Skeletal muscle satellite cell (primary cell): ENCODE results near the gene CRACR2A.
A peak's percentile ranks its signal among the peaks of the same experiment; 100 is the strongest.

Source experiments
- H3K27me3 ChIP-seq: 2 replicates; pipeline ENCODE4 v1.7.0; 2013; ENCODE audit warnings: low read length; ENCODE audit not compliant: control insufficient read depth, insufficient read depth
- H3K36me3 ChIP-seq: 2 replicates; pipeline ENCODE4 v1.7.0; 2013; ENCODE audit warnings: mild to moderate bottlenecking, control low read depth, low read length; ENCODE audit not compliant: insufficient read depth
- H3K4me1 ChIP-seq: 2 replicates; pipeline ENCODE4 v1.7.0; 2013; ENCODE audit warnings: low read length; ENCODE audit not compliant: control insufficient read depth, insufficient read depth
- H3K4me2 ChIP-seq: 2 replicates; pipeline ENCODE4 v1.7.0; 2013; ENCODE audit warnings: mild to moderate bottlenecking, low read length
- H3K4me3 ChIP-seq: 2 replicates; pipeline ENCODE4 v1.7.0; 2013; ENCODE audit warnings: low read length
- H3K9ac ChIP-seq: 2 replicates; pipeline ENCODE4 v1.7.0; 2013; ENCODE audit warnings: mild to moderate bottlenecking, low read depth, low read length, moderate library complexity
- H3K9me3 ChIP-seq: replicated peaks from 2 replicates; pipeline ENCODE4 v1.7.0; 2013; ENCODE audit warnings: mild to moderate bottlenecking, control low read depth, low read length

CRACR2A gene

DNA sequence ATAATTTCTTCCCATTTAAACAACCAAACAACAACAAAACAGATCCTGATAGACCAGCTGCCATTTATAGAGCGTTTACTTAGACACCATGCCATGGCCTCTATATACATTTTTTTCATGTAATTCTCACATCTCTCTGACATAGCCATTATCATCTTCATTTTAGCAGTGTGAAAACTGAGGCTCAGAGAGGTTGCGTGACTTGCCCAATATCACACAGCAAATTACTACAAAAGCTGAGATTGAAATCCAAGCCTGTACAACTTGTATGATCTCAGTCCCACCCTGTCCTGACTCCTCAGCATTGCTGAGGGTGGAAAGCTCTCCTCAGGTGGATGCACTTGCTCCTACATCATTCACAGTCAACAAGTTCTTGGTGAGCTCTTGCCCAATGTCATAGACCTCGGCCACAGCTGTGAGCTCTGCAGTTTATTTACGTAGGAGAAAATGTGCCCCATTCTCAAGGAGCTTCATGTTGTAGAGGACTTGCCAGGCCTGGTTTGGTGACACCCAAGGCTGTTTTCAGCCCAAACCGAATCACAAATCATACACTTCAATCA, 55.5 kb downstream of the CRACR2A start:
- H3K4me1 ChIP-seq, result peaks cover 34% of the 10 kb centered on the region
- H3K27me3 ChIP-seq, result no peaks in the 10 kb centered on the region
- no peaks in the 10 kb centered on the region for H3K9me3 ChIP-seq
- H3K4me3 ChIP-seq, result peak overlapping the region; percentile 16
- peak overlapping the region; percentile 69 for H3K9ac ChIP-seq
- peak overlapping the region; percentile 51 for H3K4me2 ChIP-seq
- no peaks in the 10 kb centered on the region for H3K36me3 ChIP-seq

DNA sequence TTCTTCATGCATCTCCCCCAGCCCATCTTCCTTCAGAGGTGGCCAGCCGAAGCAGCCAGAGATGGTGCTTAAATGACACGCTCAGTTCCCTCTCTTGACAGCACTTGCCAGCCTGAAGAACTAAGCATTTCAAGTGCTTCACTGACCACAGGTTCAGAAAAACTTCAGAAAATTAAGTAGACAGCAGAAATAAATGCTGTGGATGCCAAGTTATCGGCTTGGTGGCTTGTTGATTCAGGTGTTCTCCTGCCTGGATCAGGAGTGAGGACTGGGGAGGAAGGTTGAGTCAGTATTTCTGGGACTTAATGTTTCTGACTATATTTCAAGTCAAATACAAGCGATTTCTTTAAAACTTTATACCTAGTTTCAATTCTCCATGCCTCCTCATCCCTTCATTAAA, 58.2 kb downstream of the CRACR2A start:
- Histone ChIP-seq H3K4me3 (no peak overlapping the region), H3K4me2 (no peak overlapping the region), H3K9ac (no peak overlapping the region), H3K27me3 (no peaks in the 10 kb centered on the region), H3K4me1 (peaks cover 24% of the 10 kb centered on the region), H3K36me3 (no peaks in the 10 kb centered on the region), H3K9me3 (no peaks in the 10 kb centered on the region)

DNA sequence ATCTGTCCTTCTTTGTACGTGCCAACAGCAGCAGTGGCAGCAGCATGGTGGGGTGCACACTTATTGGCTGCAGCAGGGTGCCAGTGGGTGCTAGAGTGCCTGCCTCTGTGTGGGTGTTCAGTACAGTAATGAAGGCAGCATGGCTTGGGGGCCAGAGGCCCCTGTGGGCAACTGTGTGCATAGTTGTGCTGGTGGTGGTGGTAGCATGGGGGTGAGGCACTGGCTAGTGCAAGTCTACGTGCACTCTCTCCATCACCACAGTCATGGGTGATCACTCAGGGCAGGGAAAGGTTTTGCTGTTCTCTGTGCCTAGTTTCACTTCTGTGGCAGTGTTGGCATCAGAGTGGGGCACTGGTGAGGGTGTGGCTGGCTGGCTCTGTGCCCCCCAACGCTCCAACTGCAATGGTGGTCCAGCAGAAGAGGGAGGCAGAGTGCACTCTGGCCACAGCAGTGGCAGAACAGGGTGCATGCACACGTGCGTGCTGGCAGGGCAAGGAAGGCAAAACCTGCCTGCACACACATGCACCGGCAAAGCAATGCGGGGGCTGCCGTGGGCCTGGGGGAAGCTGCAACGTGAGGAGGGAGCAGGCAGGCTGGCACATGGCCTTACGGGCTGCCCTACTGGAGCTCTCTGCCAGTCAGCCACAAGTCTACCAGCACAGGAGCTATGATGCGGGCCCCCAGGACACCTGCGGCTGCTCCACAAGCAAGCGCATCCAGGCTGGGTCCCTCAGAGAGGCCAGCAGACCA, 60.1 kb downstream of the CRACR2A start:
- Histone ChIP-seq H3K4me1 (peaks cover 7% of the 10 kb centered on the region), H3K27me3 (no peaks in the 10 kb centered on the region), H3K9me3 (no peaks in the 10 kb centered on the region), H3K4me2 (no peak overlapping the region), H3K9ac (no peak overlapping the region), H3K4me3 (no peak overlapping the region), H3K36me3 (no peaks in the 10 kb centered on the region)

GRCh38 chr12:3686463-3686862, 66.4 kb downstream of the CRACR2A start:
- Histone ChIP-seq H3K36me3 (no peaks in the 10 kb centered on the region), H3K9me3 (no peaks in the 10 kb centered on the region), H3K9ac (no peak overlapping the region), H3K4me3 (no peak overlapping the region), H3K27me3 (no peaks in the 10 kb centered on the region), H3K4me1 (peaks cover 6% of the 10 kb centered on the region), H3K4me2 (no peak overlapping the region)

- Histone ChIP-seq H3K9me3 (no peaks in the 10 kb centered on the region), H3K36me3 (no peaks in the 10 kb centered on the region), H3K4me1 (peaks cover 6% of the 10 kb centered on the region), H3K27me3 (no peaks in the 10 kb centered on the region), H3K4me2 (no peak overlapping the region), H3K4me3 (no peak overlapping the region), H3K9ac (no peak overlapping the region)
These were observed 67.1 kb downstream of the CRACR2A start for GRCh38 chr12:3685830-3686229.

DNA sequence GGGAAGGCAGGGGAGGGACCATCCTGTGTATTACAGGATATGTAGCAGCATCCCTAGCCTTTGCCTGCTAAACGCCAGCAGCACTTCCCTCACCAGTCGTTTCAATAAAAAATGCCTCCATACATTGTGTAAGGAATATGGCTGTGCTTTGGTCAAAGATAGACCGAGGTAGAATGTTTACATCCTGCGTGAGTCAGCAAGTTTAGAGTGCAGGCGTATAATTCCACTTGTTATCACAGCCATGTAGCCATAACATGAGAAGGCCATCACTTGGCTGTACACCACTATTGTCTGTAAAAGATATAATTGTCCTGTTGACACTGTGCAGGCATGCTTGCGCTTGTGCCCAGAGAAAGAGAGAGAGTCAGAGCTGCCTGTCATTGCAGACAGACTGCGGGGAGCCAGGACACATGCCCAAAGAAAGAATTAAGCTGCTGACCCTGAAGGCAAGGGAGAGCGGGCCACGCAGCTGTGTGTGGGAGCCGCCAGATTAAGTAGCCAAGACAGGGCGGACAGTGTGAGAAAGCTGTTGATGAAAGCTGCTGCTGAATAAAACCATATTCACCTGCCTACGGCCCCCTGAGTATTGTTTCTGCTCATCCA, 68.4 kb downstream of the CRACR2A start:
- Histone ChIP-seq H3K36me3 (no peaks in the 10 kb centered on the region), H3K4me2 (no peak overlapping the region), H3K9me3 (no peaks in the 10 kb centered on the region), H3K9ac (no peak overlapping the region), H3K4me3 (no peak overlapping the region), H3K27me3 (no peaks in the 10 kb centered on the region), H3K4me1 (peaks cover 6% of the 10 kb centered on the region)

- H3K4me2 ChIP-seq, result no peak overlapping the region
- peaks cover 6% of the 10 kb centered on the region for H3K36me3 ChIP-seq
- no peaks in the 10 kb centered on the region for H3K9me3 ChIP-seq
- H3K9ac ChIP-seq, result no peak overlapping the region
- H3K27me3 ChIP-seq, result no peaks in the 10 kb centered on the region
- peaks cover 6% of the 10 kb centered on the region for H3K4me1 ChIP-seq
- H3K4me3 ChIP-seq, result no peak overlapping the region
These were observed 69.2 kb downstream of the CRACR2A start for GRCh38 chr12:3683670-3684069.

DNA sequence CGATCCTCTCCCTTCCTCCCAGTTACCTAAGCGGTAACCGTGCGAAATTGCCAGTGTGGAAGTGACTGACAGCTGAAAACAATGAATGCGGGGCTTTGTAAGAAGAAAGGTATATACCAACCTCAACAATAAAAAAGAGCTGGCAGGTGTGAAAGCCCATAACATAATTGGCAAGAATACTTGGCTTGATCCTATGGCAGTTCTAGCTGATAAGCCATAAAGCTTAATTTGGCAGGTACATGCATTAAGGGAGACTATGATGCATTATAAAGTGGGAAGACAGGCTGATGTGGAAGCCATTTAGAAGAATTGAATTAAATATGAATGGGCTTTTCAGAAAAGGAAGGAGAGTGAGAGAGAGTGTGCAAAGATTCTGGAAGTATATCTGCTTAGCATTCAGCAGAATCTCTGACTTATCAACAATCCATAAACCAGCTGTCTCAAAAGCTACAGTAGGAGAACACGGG, 71.3 kb downstream of the CRACR2A start:
- Histone ChIP-seq H3K9ac (no peak overlapping the region), H3K4me1 (peaks cover 6% of the 10 kb centered on the region), H3K27me3 (no peaks in the 10 kb centered on the region), H3K9me3 (no peaks in the 10 kb centered on the region), H3K4me2 (no peak overlapping the region), H3K4me3 (no peak overlapping the region), H3K36me3 (peaks cover 16% of the 10 kb centered on the region)

GRCh38 chr12:3680919-3681594, 71.9 kb downstream of the CRACR2A start:
- Histone ChIP-seq H3K36me3 (peaks cover 16% of the 10 kb centered on the region), H3K4me1 (peaks cover 6% of the 10 kb centered on the region), H3K27me3 (no peaks in the 10 kb centered on the region), H3K9ac (no peak overlapping the region), H3K9me3 (no peaks in the 10 kb centered on the region), H3K4me2 (no peak overlapping the region), H3K4me3 (no peak overlapping the region)

GRCh38 chr12:3679831-3680230, 73.1 kb downstream of the CRACR2A start:
- Histone ChIP-seq H3K36me3 (peaks cover 16% of the 10 kb centered on the region), H3K4me1 (peaks cover 6% of the 10 kb centered on the region), H3K27me3 (no peaks in the 10 kb centered on the region), H3K4me2 (no peak overlapping the region), H3K9me3 (no peaks in the 10 kb centered on the region), H3K4me3 (no peak overlapping the region), H3K9ac (no peak overlapping the region)

- H3K36me3 ChIP-seq, result peaks cover 33% of the 10 kb centered on the region
- H3K9me3 ChIP-seq, result no peaks in the 10 kb centered on the region
- no peak overlapping the region for H3K4me2 ChIP-seq
- H3K4me3 ChIP-seq, result no peak overlapping the region
- no peaks in the 10 kb centered on the region for H3K4me1 ChIP-seq
- no peak overlapping the region for H3K9ac ChIP-seq
- no peaks in the 10 kb centered on the region for H3K27me3 ChIP-seq
These were observed 75.3 kb downstream of the CRACR2A start for GRCh38 chr12:3677609-3678008.
